Activated CD4-positive, alpha-beta memory T cell treated with anti-CD3 and anti-CD28 coated beads, Interleukin-2, amount 10 ng/mL, durations not matched to agents 7 days and 5 days (primary cell): ENCODE results near the gene TTC9C. TPM values are rescaled to one million over a fixed set of nuclear protein-coding genes. Genes with fewer than 3 reads are reported as not detected.
A peak's percentile ranks its signal among the peaks of the same experiment; 100 is the strongest.
"Not testable (repeated sequence)": the region's sequence is repeated elsewhere in the genome, so short reads cannot be mapped to it uniquely, and the experiment has no call there.

ENCODE experiments used
- CTCF ChIA-PET: fragments of 350-600 bp; sonication (Branson Sonifier 250); formaldehyde crosslinking; loops from one replicate; lab custom pipeline; 2021; ENCODE audit warnings: antibody characterized with exemption, inconsistent platforms; lab: Charles Lee
- POLR2A ChIA-PET: fragments of 350-600 bp; sonication (Branson Sonifier 250); formaldehyde crosslinking; loops from one replicate; lab custom pipeline; 2021; ENCODE audit warnings: antibody characterized with exemption; lab: Charles Lee
- DNase-seq: peaks from one replicate; pipeline ENCODE4 v3.0.0-alpha.2; 2020
- H3K27ac Mint-ChIP-seq: one replicate; pipeline ENCODE4 v1.8.0; 2021; ENCODE audit warnings: mild to moderate bottlenecking, mixed read lengths
- H3K27me3 Mint-ChIP-seq: one replicate; pipeline ENCODE4 v1.8.0; 2021; ENCODE audit warnings: mixed read lengths
- H3K36me3 Mint-ChIP-seq: one replicate; pipeline ENCODE4 v1.8.0; 2021; ENCODE audit warnings: low read depth, mixed read lengths
- H3K4me1 Mint-ChIP-seq: one replicate; pipeline ENCODE4 v1.8.0; 2021; ENCODE audit warnings: mixed read lengths
- H3K4me3 Mint-ChIP-seq: one replicate; pipeline ENCODE4 v1.8.0; 2021; ENCODE audit warnings: mild to moderate bottlenecking, mixed read lengths
- H3K9me3 Mint-ChIP-seq: one replicate; pipeline ENCODE4 v1.8.0; 2021; ENCODE audit warnings: mixed read lengths
- total RNA-seq, 2 experiments: library from RNA; stranded (reverse); gene quantifications; one replicate each; pipeline ENCODE4 v1.2.3, GENCODE V29; 2021

Gene TTC9C
- total RNA-seq, 2 experiments from 2014 or later = 48.3 to 48.4 TPM

- CTCF ChIA-PET = interaction anchor here (0.9 to 2.2 kb wide), 23 partner anchors 9 to 196 kb away, joined by 3 to 30 read pairs (median 5); partner anchors contain the start of genes B3GAT3, EEF1G, HNRNPUL2 and POLR2G
- no peaks in the 10 kb centered on the region for H3K9me3 Mint-ChIP-seq
- peaks cover 11% of the 10 kb centered on the region for H3K36me3 Mint-ChIP-seq
- no peak for DNase-seq
- peaks cover 36% of the 10 kb centered on the region for H3K4me1 Mint-ChIP-seq
- no peaks in the 10 kb centered on the region for H3K27me3 Mint-ChIP-seq
- H3K4me3 Mint-ChIP-seq = peak overlapping the region; percentile 95
- peak overlapping the region; percentile 93 for H3K27ac Mint-ChIP-seq
- POLR2A ChIA-PET = interaction anchor here (0.8 to 5.2 kb wide), 39 partner anchors 8 to 201 kb away, joined by 3 to 90 read pairs (median 6); partner anchors contain the start of genes C11orf98, CSKMT, GANAB and GNG3
These were observed 24.9 kb downstream of the TTC9C start for GRCh38 chr11:62752994-62753735.

DNA sequence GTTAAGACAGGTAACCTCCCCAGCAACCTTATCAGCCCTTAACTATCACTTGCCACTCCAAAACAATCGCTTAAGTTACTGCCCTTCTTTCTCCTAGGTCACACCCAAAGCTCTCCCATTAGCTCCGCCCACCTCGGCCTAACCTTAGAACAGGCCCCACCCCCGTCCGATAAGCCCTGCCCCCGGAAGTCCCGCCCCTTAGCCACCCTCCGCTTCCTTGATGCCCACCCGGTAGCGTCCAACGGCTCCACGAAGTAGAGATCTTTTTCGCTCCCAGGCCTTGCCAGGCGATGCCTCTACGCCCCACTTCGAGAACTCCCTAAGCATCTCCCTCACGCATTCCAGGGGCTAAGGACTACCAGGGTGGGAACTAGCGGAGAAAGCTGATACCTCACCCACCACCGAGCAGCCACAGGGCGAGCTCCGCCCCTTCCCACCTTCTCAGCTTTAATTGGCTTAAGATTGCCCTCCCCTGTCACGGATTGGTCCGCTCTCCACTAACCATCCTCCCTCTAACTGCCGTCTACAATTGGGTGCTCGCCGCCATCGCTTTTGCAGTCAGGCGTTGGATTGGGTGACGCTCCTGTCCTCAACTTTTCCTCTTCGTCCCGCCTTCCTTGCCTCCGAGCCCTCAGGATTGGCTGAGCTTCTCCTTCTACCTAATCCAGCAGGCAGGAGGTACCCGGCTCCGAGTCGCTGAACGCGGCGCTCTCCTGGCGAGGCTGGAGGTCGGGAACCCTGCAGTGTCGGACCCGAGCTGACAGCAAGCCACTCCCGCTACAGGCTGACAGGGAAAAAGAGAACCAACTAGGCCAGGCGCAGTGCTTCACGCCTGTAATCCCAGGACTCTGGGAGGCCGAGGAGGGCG is 25.7 kb downstream of the TTC9C start, which contains the start of gene ZBTB3:
ZBTB3 (minus strand) TSS at position 425 of the 868 bp plus-strand sequence. CDS start 496 bp downstream, outside the sequence.
- H3K4me1 Mint-ChIP-seq = peaks cover 33% of the 10 kb centered on the region
- peak; percentile 97 for DNase-seq
- H3K4me3 Mint-ChIP-seq = peak within 1 kb of the TSS; percentile 95
- H3K27ac Mint-ChIP-seq = peak within 1 kb of the TSS; percentile 93
- H3K27me3 Mint-ChIP-seq = no peaks in the 10 kb centered on the region
- no peaks in the 10 kb centered on the region for H3K9me3 Mint-ChIP-seq
- CTCF ChIA-PET = interaction anchor here (0.6 to 2.1 kb wide), 31 partner anchors 8 to 196 kb away, joined by 3 to 30 read pairs (median 4); partner anchors contain the start of genes B3GAT3, EEF1G, HNRNPUL2 and POLR2G
- POLR2A ChIA-PET = interaction anchor here (0.5 to 5.2 kb wide), 51 partner anchors 9 to 1432 kb away, joined by 3 to 90 read pairs (median 4); partner anchors contain the start of genes C11orf98, CSKMT, GANAB and GNG3
- H3K36me3 Mint-ChIP-seq = peaks cover 8% of the 10 kb centered on the region

- Mint-ChIP-seq H3K9me3 (no peaks in the 10 kb centered on the region), H3K36me3 (peaks cover 5% of the 10 kb centered on the region), H3K27ac (peak overlapping the region; percentile 19), H3K4me1 (peaks cover 24% of the 10 kb centered on the region), H3K4me3 (peak overlapping the region; percentile 95), H3K27me3 (no peaks in the 10 kb centered on the region)
- no peak for DNase-seq
- ChIA-PET POLR2A (interaction anchor here (0.7 to 5.2 kb wide), 16 partner anchors 8 to 1431 kb away, joined by 3 to 90 read pairs (median 8); partner anchors contain the start of genes GANAB, GNG3, HNRNPUL2 and INTS5), CTCF (interaction anchor here (1.8 to 2.1 kb wide), 3 partner anchors 61 to 100 kb away, joined by 6 to 8 read pairs (median 7); no protein-coding TSS in a partner anchor)
These were observed 26.9 kb downstream of the TTC9C start for GRCh38 chr11:62755086-62755615.

GRCh38 chr11:62757846-62758788 is 29.8 kb downstream of the TTC9C start:
- no peaks in the 10 kb centered on the region for H3K27me3 Mint-ChIP-seq
- POLR2A ChIA-PET = interaction anchor here (0.7 to 5.9 kb wide), 6 partner anchors 10 to 83 kb away, joined by 3 to 44 read pairs (median 4); partner anchors contain the start of genes HNRNPUL2 and TMEM179B

DNA sequence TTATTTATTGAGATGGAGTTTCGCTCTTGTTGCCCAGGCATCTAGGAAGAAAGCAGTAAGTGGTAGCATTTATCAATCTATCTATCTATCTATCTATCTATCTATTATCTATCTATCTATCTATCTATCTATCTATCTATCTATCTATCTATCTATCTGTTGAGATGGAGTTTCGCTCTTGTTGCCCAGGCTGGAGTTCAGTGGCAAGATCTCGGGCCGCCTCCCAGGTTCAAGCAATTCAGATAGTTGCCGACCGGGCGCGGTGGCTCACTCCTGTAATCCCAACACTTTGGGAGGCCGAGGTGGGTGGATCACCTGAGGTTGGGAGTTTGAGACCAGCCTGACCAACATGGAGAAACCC is 32.6 kb downstream of the TTC9C start:
- ChIA-PET CTCF (interaction anchor here (1.0 to 3.6 kb wide), 10 partner anchors 7 to 169 kb away, joined by 3 to 40 read pairs (median 4); partner anchors contain the start of genes HNRNPUL2, TAF6L, TMEM179B and TTC9C), POLR2A (interaction anchor here (0.8 to 5.9 kb wide), 19 partner anchors 7 to 186 kb away, joined by 3 to 44 read pairs (median 7); partner anchors contain the start of genes BSCL2, C11orf98, CSKMT and GNG3)
- Mint-ChIP-seq H3K4me1 (peaks cover 23% of the 10 kb centered on the region), H3K27ac (peak overlapping the region; percentile 93), H3K4me3 (peak overlapping the region; percentile 91), H3K36me3 (peaks cover 17% of the 10 kb centered on the region)
- not testable (repeated sequence) for H3K9me3 Mint-ChIP-seq, H3K27me3 Mint-ChIP-seq, DNase-seq

More at GRCh38 chr11:62757846-62758788, 29.8 kb downstream of the TTC9C start:
- H3K4me1 Mint-ChIP-seq = peaks cover 32% of the 10 kb centered on the region
- CTCF ChIA-PET = interaction anchor here (0.6 to 2.0 kb wide), 2 partner anchors 28 to 194 kb away, joined by 4 to 11 read pairs; partner anchors contain the start of gene TMEM179B
- DNase-seq = no peak
- H3K27ac Mint-ChIP-seq = no peak overlapping the region
- no peaks in the 10 kb centered on the region for H3K9me3 Mint-ChIP-seq
- peaks cover 7% of the 10 kb centered on the region for H3K36me3 Mint-ChIP-seq
- H3K4me3 Mint-ChIP-seq = no peak overlapping the region

GRCh38 chr11:62770778-62771143 is 42.5 kb downstream of the TTC9C start:
- Mint-ChIP-seq H3K4me3 (peak overlapping the region; percentile 87), H3K27me3 (no peaks in the 10 kb centered on the region), H3K36me3 (peaks cover 19% of the 10 kb centered on the region), H3K4me1 (peaks cover 34% of the 10 kb centered on the region), H3K9me3 (no peaks in the 10 kb centered on the region), H3K27ac (peak overlapping the region; percentile 88)
- ChIA-PET CTCF (interaction anchor here (0.6 to 8.8 kb wide), 7 partner anchors 9 to 159 kb away, joined by 3 to 108 read pairs (median 3); partner anchors contain the start of genes POLR2G, TMEM179B and ZBTB3), POLR2A (interaction anchor here (0.6 to 7.7 kb wide), 16 partner anchors 9 to 179 kb away, joined by 3 to 73 read pairs (median 10); partner anchors contain the start of genes C11orf98, CSKMT, HNRNPUL2 and INTS5)
- peak; percentile 37 for DNase-seq

GRCh38 chr11:62771144-62772021 is 43.1 kb downstream of the TTC9C start, which contains the start of gene TAF6L:
Gene TAF6L, plus strand, starts transcription at chr11:62771396. Its CDS starts 4,388 bp downstream, at chr11:62775784.
- Mint-ChIP-seq H3K27ac (peak within 1 kb of the TSS; percentile 88), H3K27me3 (no peaks in the 10 kb centered on the region), H3K9me3 (no peaks in the 10 kb centered on the region), H3K4me3 (peak within 1 kb of the TSS; percentile 87), H3K4me1 (peaks cover 30% of the 10 kb centered on the region), H3K36me3 (peaks cover 14% of the 10 kb centered on the region)
- DNase-seq = peak; percentile 96
- ChIA-PET CTCF (interaction anchor here (0.6 to 8.8 kb wide), 9 partner anchors 10 to 160 kb away, joined by 3 to 108 read pairs (median 6); partner anchors contain the start of genes HNRNPUL2, POLR2G, SLC3A2 and TMEM179B), POLR2A (interaction anchor here (0.6 to 7.7 kb wide), 19 partner anchors 9 to 179 kb away, joined by 3 to 73 read pairs (median 9); partner anchors contain the start of genes C11orf98, CSKMT, HNRNPUL2 and INTS5)

GRCh38 chr11:62774407-62774806 is 46.1 kb downstream of the TTC9C start:
- ChIA-PET POLR2A (interaction anchor here (0.6 to 7.7 kb wide), 9 partner anchors 13 to 106 kb away, joined by 3 to 73 read pairs (median 4); partner anchors contain the start of genes NXF1, POLR2G, SLC3A2 and STX5), CTCF (interaction anchor here (0.6 to 8.8 kb wide), 4 partner anchors 12 to 38 kb away, joined by 3 to 108 read pairs (median 4); partner anchors contain the start of genes TMEM179B and ZBTB3)
- no peak overlapping the region for H3K4me3 Mint-ChIP-seq
- H3K36me3 Mint-ChIP-seq = peaks cover 15% of the 10 kb centered on the region
- H3K9me3 Mint-ChIP-seq = no peaks in the 10 kb centered on the region
- peaks cover 36% of the 10 kb centered on the region for H3K4me1 Mint-ChIP-seq
- no peak for DNase-seq
- no peak overlapping the region for H3K27ac Mint-ChIP-seq
- H3K27me3 Mint-ChIP-seq = no peaks in the 10 kb centered on the region

- H3K9me3 Mint-ChIP-seq = no peaks in the 10 kb centered on the region
- H3K4me3 Mint-ChIP-seq = no peak overlapping the region
- POLR2A ChIA-PET = interaction anchor here (1.0 to 7.7 kb wide), 8 partner anchors 12 to 106 kb away, joined by 3 to 73 read pairs (median 5); partner anchors contain the start of genes NXF1, POLR2G, SLC3A2 and TMEM179B
These were observed 47.4 kb downstream of the TTC9C start for GRCh38 chr11:62775646-62776045.

More at GRCh38 chr11:62775646-62776045, 47.4 kb downstream of the TTC9C start:
- CTCF ChIA-PET = interaction anchor here (0.8 to 8.8 kb wide), 3 partner anchors 11 to 39 kb away, joined by 3 to 108 read pairs (median 3); partner anchors contain the start of genes TMEM179B and ZBTB3
- H3K27me3 Mint-ChIP-seq = no peaks in the 10 kb centered on the region
- no peak for DNase-seq
- H3K27ac Mint-ChIP-seq = no peak overlapping the region
- peaks cover 12% of the 10 kb centered on the region for H3K36me3 Mint-ChIP-seq
- peaks cover 24% of the 10 kb centered on the region for H3K4me1 Mint-ChIP-seq
